Measurements from ENCODE around the gene NABP2. TPM values are rescaled to one million over a fixed set of nuclear protein-coding genes. Genes with fewer than 3 reads are reported as not detected.

NABP2 gene
- total and polyA plus RNA-seq, 2 experiments from 2014 or later: 25.5 to 27.8 TPM

GRCh38 chr12:56189099-56189917 lies 34.8 kb upstream of the NABP2 start, which contains the start of gene SMARCC2:
TSS of gene SMARCC2 (minus strand) at chr12:56189483. CDS start at chr12:56189461, 22 bp downstream.
- peaks cover 53% of the 10 kb centered on the region for H3K36me3 Mint-ChIP-seq (ENCODE audit: low read depth)
- TF ChIP-seq POLR2AphosphoS5 (IDR thresholded peaks at IDR 0.05; ENCODE audit: low read depth) (peak; percentile 53), ZNF331 (CRISPR knock-in tag; IDR thresholded peaks at IDR 0.05; ENCODE audit: low read depth) (no peak), CREB1 (CRISPR knock-in tag; IDR thresholded peaks at IDR 0.05; ENCODE audit: low read depth) (peak; percentile 28; the same call in 1 of the 2 replicates), STAT1 (IDR thresholded peaks at IDR 0.05; ENCODE audit: unreplicated experiment) (no peak)
- TF ChIP-seq, protein P1, sequence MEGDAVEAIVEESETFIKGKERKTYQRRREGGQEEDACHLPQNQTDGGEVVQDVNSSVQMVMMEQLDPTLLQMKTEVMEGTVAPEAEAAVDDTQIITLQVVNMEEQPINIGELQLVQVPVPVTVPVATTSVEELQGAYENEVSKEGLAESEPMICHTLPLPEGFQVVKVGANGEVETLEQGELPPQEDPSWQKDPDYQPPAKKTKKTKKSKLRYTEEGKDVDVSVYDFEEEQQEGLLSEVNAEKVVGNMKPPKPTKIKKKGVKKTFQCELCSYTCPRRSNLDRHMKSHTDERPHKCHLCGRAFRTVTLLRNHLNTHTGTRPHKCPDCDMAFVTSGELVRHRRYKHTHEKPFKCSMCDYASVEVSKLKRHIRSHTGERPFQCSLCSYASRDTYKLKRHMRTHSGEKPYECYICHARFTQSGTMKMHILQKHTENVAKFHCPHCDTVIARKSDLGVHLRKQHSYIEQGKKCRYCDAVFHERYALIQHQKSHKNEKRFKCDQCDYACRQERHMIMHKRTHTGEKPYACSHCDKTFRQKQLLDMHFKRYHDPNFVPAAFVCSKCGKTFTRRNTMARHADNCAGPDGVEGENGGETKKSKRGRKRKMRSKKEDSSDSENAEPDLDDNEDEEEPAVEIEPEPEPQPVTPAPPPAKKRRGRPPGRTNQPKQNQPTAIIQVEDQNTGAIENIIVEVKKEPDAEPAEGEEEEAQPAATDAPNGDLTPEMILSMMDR (conservative IDR thresholded peaks at IDR 0.05; ENCODE audit: low read depth in 2 of 2): peak; percentile 55 to 78
- Histone ChIP-seq H3K36me3 (ENCODE audit: insufficient read depth) (peaks cover 23% of the 10 kb centered on the region), H3F3A (replicated peaks; ENCODE audit: low read depth) (peaks cover 17% of the 10 kb centered on the region; the same call in 1 of the 2 replicates), H3K27me3 (ENCODE audit: insufficient read depth) (no peaks in the 10 kb centered on the region), H2AFZ (peak within 1 kb of the TSS; percentile 97), H3K4me2 (peak within 1 kb of the TSS; percentile 97), H3K79me2 (replicated peaks; ENCODE audit: insufficient read depth) (peaks cover 35% of the 10 kb centered on the region), H3K4me1 (ENCODE audit: insufficient read depth) (peaks cover 12% of the 10 kb centered on the region), H3K9me2 (ENCODE audit: insufficient read depth) (no peaks in the 10 kb centered on the region), H3K4me3 (peak within 1 kb of the TSS; percentile 100), H3K27ac (ENCODE audit: low read depth) (peak within 1 kb of the TSS; percentile 100), H4K20me1 (replicated peaks; ENCODE audit: insufficient read depth) (peaks cover 13% of the 10 kb centered on the region)
- H3K4me1 Mint-ChIP-seq: peaks cover 29% of the 10 kb centered on the region
- peak; percentile 77 for ATAC-seq
- peak; percentile 93 for DNase-seq (ENCODE audit: low spot score)
- peak within 1 kb of the TSS; percentile 98 for H3K27ac Mint-ChIP-seq
- H3K27me3 Mint-ChIP-seq (ENCODE audit: insufficient read depth, low read depth, poor library complexity): peaks cover 15% of the 10 kb centered on the region
- H3K4me3 Mint-ChIP-seq: peak within 1 kb of the TSS; percentile 99
- H3K9me3 Mint-ChIP-seq: peaks cover 6% of the 10 kb centered on the region; the same call in 2 of the 3 replicates

- ATAC-seq: peak; percentile 71
- H3K4me3 Mint-ChIP-seq: peak overlapping the region; percentile 99
- H3K36me3 ChIP-seq (ENCODE audit: insufficient read depth): peaks cover 15% of the 10 kb centered on the region; the same call in 1 of the 2 replicates
Observed at GRCh38 chr12:56189918-56190694, 34.0 kb upstream of the NABP2 start.

More at GRCh38 chr12:56189918-56190694, 34.0 kb upstream of the NABP2 start:
- H3K9me3 Mint-ChIP-seq: peaks cover 6% of the 10 kb centered on the region; the same call in 2 of the 3 replicates
- H3K4me2 ChIP-seq: peak overlapping the region; percentile 97
- peaks cover 15% of the 10 kb centered on the region for H3K27me3 Mint-ChIP-seq (ENCODE audit: insufficient read depth, low read depth, poor library complexity)
- peaks cover 12% of the 10 kb centered on the region for H3K4me1 ChIP-seq (ENCODE audit: insufficient read depth)
- H3K4me1 Mint-ChIP-seq: peaks cover 29% of the 10 kb centered on the region
- peak overlapping the region; percentile 98 for H3K27ac Mint-ChIP-seq
- peak; percentile 92 for DNase-seq (ENCODE audit: low spot score)
- peaks cover 16% of the 10 kb centered on the region; the same call in 1 of the 2 replicates for H3F3A ChIP-seq (replicated peaks; ENCODE audit: low read depth)
- peaks cover 13% of the 10 kb centered on the region for H4K20me1 ChIP-seq (replicated peaks; ENCODE audit: insufficient read depth)
- peak overlapping the region; percentile 100 for H3K4me3 ChIP-seq
- peaks cover 35% of the 10 kb centered on the region for H3K79me2 ChIP-seq (replicated peaks; ENCODE audit: insufficient read depth)
- H2AFZ ChIP-seq: peak overlapping the region; percentile 97
- H3K36me3 Mint-ChIP-seq (ENCODE audit: low read depth): peaks cover 50% of the 10 kb centered on the region
- TF ChIP-seq, protein P1 (conservative IDR thresholded peaks at IDR 0.05; ENCODE audit: low read depth in 2 of 2): peak in 1 of 2 experiments; percentile 2; a peak in 1 of 4 replicates
- TF ChIP-seq POLR2AphosphoS5 (IDR thresholded peaks at IDR 0.05; ENCODE audit: low read depth) (no peak), CREB1 (CRISPR knock-in tag; IDR thresholded peaks at IDR 0.05; ENCODE audit: low read depth) (peak; percentile 37; the same call in 1 of the 2 replicates)
- TF ChIP-seq, protein P2, sequence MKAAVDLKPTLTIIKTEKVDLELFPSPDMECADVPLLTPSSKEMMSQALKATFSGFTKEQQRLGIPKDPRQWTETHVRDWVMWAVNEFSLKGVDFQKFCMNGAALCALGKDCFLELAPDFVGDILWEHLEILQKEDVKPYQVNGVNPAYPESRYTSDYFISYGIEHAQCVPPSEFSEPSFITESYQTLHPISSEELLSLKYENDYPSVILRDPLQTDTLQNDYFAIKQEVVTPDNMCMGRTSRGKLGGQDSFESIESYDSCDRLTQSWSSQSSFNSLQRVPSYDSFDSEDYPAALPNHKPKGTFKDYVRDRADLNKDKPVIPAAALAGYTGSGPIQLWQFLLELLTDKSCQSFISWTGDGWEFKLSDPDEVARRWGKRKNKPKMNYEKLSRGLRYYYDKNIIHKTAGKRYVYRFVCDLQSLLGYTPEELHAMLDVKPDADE (IDR thresholded peaks at IDR 0.05): peak; percentile 76
- no peaks in the 10 kb centered on the region for H3K27me3 ChIP-seq (ENCODE audit: insufficient read depth)
- H3K9me2 ChIP-seq (ENCODE audit: insufficient read depth): no peaks in the 10 kb centered on the region
- H3K27ac ChIP-seq (ENCODE audit: low read depth): peak overlapping the region; percentile 100
